GM18502 (cell line): Measurements from ENCODE around the gene GINS3.
"Not testable (repeated sequence)": the region's sequence is repeated elsewhere in the genome, so short reads cannot be mapped to it uniquely, and the experiment has no call there.

ENCODE experiments used
- ATAC-seq: cut with Tn5 transposase; IDR thresholded peaks from one replicate; pipeline ENCODE4 v1.9.1; 2021; ENCODE audit warnings: mild to moderate bottlenecking; ENCODE audit not compliant: unreplicated experiment, poor library complexity

The GINS3 gene

GRCh38 chr16:58385218-58385773 lies 7.0 kb upstream of the GINS3 start:
- ATAC-seq = no peak

GRCh38 chr16:58389724-58390123 lies 2.5 kb upstream of the GINS3 start:
- ATAC-seq = no peak

- ATAC-seq = peak; percentile 23
These were observed 850 bp downstream of the GINS3 start for GRCh38 chr16:58393138-58393504.

- not testable (repeated sequence) for ATAC-seq
These were observed 4.6 kb downstream of the GINS3 start for GRCh38 chr16:58396897-58397296.

GRCh38 chr16:58399718-58400633 lies 7.7 kb downstream of the GINS3 start:
- no peak for ATAC-seq

- ATAC-seq = not testable (repeated sequence)
These were observed 9.0 kb downstream of the GINS3 start for GRCh38 chr16:58401305-58401704.

- no peak for ATAC-seq
These were observed 10.5 kb downstream of the GINS3 start for GRCh38 chr16:58402796-58403195.

GRCh38 chr16:58409316-58409973 lies 17.2 kb downstream of the GINS3 start:
- ATAC-seq = no peak

GRCh38 chr16:58411336-58411735 lies 19.1 kb downstream of the GINS3 start:
- ATAC-seq = no peak

GRCh38 chr16:58411736-58412614 lies 19.7 kb downstream of the GINS3 start:
- ATAC-seq = no peak

GRCh38 chr16:58412615-58412970 lies 20.3 kb downstream of the GINS3 start:
- ATAC-seq = not testable (repeated sequence)

- no peak for ATAC-seq
These were observed 21.1 kb downstream of the GINS3 start for GRCh38 chr16:58413359-58413758.

GRCh38 chr16:58415003-58415402 lies 22.7 kb downstream of the GINS3 start:
- no peak for ATAC-seq

GRCh38 chr16:58415961-58416360 lies 23.7 kb downstream of the GINS3 start:
- not testable (repeated sequence) for ATAC-seq

- ATAC-seq = no peak
These were observed 24.8 kb downstream of the GINS3 start for GRCh38 chr16:58417035-58417434.

GRCh38 chr16:58417600-58417999 lies 25.3 kb downstream of the GINS3 start:
- no peak for ATAC-seq

- no peak for ATAC-seq
These were observed 25.8 kb downstream of the GINS3 start for GRCh38 chr16:58418026-58418425.

GRCh38 chr16:58418601-58419000 lies 26.3 kb downstream of the GINS3 start:
- ATAC-seq = no peak

GRCh38 chr16:58419241-58419990 lies 27.1 kb downstream of the GINS3 start:
- no peak for ATAC-seq

- no peak for ATAC-seq
These were observed 28.8 kb downstream of the GINS3 start for GRCh38 chr16:58421059-58421458.
